HG03039 (cell line): ENCODE results near the gene TMEM132D.

Source experiments
- ATAC-seq: cut with Tn5 transposase; IDR thresholded peaks from one replicate; pipeline ENCODE4 v1.9.1; 2021; ENCODE audit warnings: mild to moderate bottlenecking, moderate library complexity; ENCODE audit not compliant: unreplicated experiment

TMEM132D gene

GRCh38 chr12:129672110-129672509 lies 231.7 kb downstream of the TMEM132D start:
- ATAC-seq, result no peak

- no peak for ATAC-seq
Measured at GRCh38 chr12:129670256-129670920, 233.4 kb downstream of the TMEM132D start.

GRCh38 chr12:129665414-129665813 lies 238.4 kb downstream of the TMEM132D start:
- no peak for ATAC-seq

GRCh38 chr12:129662234-129662633 lies 241.6 kb downstream of the TMEM132D start:
- ATAC-seq, result no peak

GRCh38 chr12:129660946-129661345 lies 242.9 kb downstream of the TMEM132D start:
- no peak for ATAC-seq

- ATAC-seq, result no peak
Measured at GRCh38 chr12:129659961-129660622, 243.7 kb downstream of the TMEM132D start.

GRCh38 chr12:129657179-129657578 lies 246.6 kb downstream of the TMEM132D start:
- ATAC-seq, result no peak

- no peak for ATAC-seq
Measured at GRCh38 chr12:129651951-129652350, 251.9 kb downstream of the TMEM132D start.

- no peak for ATAC-seq
Measured at GRCh38 chr12:129641926-129642325, 261.9 kb downstream of the TMEM132D start.

- no peak for ATAC-seq
Measured at GRCh38 chr12:129635021-129635685, 268.7 kb downstream of the TMEM132D start.

- no peak for ATAC-seq
Measured at GRCh38 chr12:129631316-129631715, 272.5 kb downstream of the TMEM132D start.

- ATAC-seq, result no peak
Measured at GRCh38 chr12:129629901-129630300, 273.9 kb downstream of the TMEM132D start.

- ATAC-seq, result no peak
Measured at GRCh38 chr12:129622566-129622965, 281.3 kb downstream of the TMEM132D start.

GRCh38 chr12:129619271-129619670 lies 284.6 kb downstream of the TMEM132D start:
- ATAC-seq, result no peak

GRCh38 chr12:129617849-129618248 lies 286.0 kb downstream of the TMEM132D start:
- no peak for ATAC-seq

GRCh38 chr12:129615001-129615400 lies 288.8 kb downstream of the TMEM132D start:
- ATAC-seq, result no peak

- ATAC-seq, result no peak
Measured at GRCh38 chr12:129614221-129614885, 289.5 kb downstream of the TMEM132D start.

GRCh38 chr12:129613314-129613713 lies 290.5 kb downstream of the TMEM132D start:
- ATAC-seq, result no peak

GRCh38 chr12:129610601-129611120 lies 293.2 kb downstream of the TMEM132D start:
- no peak for ATAC-seq

- no peak for ATAC-seq
Measured at GRCh38 chr12:129607756-129608155, 296.1 kb downstream of the TMEM132D start.

- ATAC-seq, result no peak
Measured at GRCh38 chr12:129607301-129607700, 296.5 kb downstream of the TMEM132D start.
